Right lung (tissue), 10 donors: Measurements from ENCODE around the gene ZNF628. TPM values are rescaled to one million over a fixed set of nuclear protein-coding genes. Genes with fewer than 3 reads are reported as not detected.

Source experiments
- DNase-seq, 2 donors: peaks; one replicate each; pipeline ENCODE4 v3.0.0-alpha.2; 2013
- long read RNA-seq, 8 donors: transcript quantifications; one replicate each; lab custom pipeline, GENCODE V29; 2026
- polyA plus RNA-seq, 5 donors: library from polyadenylated mRNA; unstranded; fragments of 120-200 nt; gene quantifications; one replicate each; pipeline versions ENCODE4 v1.2.1 to v1.2.3, GENCODE V29; 2013; ENCODE audit warnings: inconsistent platforms in 1 of 5, low replicate concordance in 1 of 5; ENCODE audit not compliant: insufficient read length in 5 of 5, insufficient read depth in 1 of 5

The ZNF628 gene
- polyA plus RNA-seq, result 1 to 10 TPM; 2.0 to 7.0 (median 2.2) TPM
- long read RNA-seq, donor 1, transcript ZNF628-201 (1 exons, 3,177 nt), result major isoform, 15 of 17 reads
- long read RNA-seq, donor 1, partial matches to known transcripts, result 0 of 17 reads
- long read RNA-seq, donor 1, other reads (novel, unspliced or antisense), result 0 of 17 reads
- long read RNA-seq, donor 2, partial matches to known transcripts, result 0 of 4 reads
- long read RNA-seq, donor 2, other reads (novel, unspliced or antisense), result 0 of 4 reads
- long read RNA-seq, donor 3, transcript ZNF628-201 (1 exons, 3,177 nt), result major isoform, 7 of 10 reads
- long read RNA-seq, donor 3, partial matches to known transcripts, result 0 of 10 reads
- long read RNA-seq, donor 3, other reads (novel, unspliced or antisense), result 0 of 10 reads
- long read RNA-seq, donor 4, transcript ZNF628-201 (1 exons, 3,177 nt), result major isoform, 5 of 9 reads
- long read RNA-seq, donor 4, partial matches to known transcripts, result 0 of 9 reads
- long read RNA-seq, donor 4, other reads (novel, unspliced or antisense), result 0 of 9 reads
- long read RNA-seq, donor 5, transcript ZNF628-201 (1 exons, 3,177 nt), result major isoform, 8 of 11 reads
- long read RNA-seq, donor 5, partial matches to known transcripts, result 0 of 11 reads
- long read RNA-seq, donor 5, other reads (novel, unspliced or antisense), result 0 of 11 reads
- long read RNA-seq, donor 6, transcript ZNF628-201 (1 exons, 3,177 nt), result major isoform, 5 of 6 reads
- long read RNA-seq, donor 6, partial matches to known transcripts, result 0 of 6 reads
- long read RNA-seq, donor 6, other reads (novel, unspliced or antisense), result 0 of 6 reads
- long read RNA-seq, donor 7, transcript ZNF628-201 (1 exons, 3,177 nt), result major isoform, 11 of 14 reads
- long read RNA-seq, donor 7, partial matches to known transcripts, result 0 of 14 reads
- long read RNA-seq, donor 7, other reads (novel, unspliced or antisense), result 0 of 14 reads
- long read RNA-seq, donor 8, partial matches to known transcripts, result 0 of 5 reads
- long read RNA-seq, donor 8, other reads (novel, unspliced or antisense), result 0 of 5 reads

DNA sequence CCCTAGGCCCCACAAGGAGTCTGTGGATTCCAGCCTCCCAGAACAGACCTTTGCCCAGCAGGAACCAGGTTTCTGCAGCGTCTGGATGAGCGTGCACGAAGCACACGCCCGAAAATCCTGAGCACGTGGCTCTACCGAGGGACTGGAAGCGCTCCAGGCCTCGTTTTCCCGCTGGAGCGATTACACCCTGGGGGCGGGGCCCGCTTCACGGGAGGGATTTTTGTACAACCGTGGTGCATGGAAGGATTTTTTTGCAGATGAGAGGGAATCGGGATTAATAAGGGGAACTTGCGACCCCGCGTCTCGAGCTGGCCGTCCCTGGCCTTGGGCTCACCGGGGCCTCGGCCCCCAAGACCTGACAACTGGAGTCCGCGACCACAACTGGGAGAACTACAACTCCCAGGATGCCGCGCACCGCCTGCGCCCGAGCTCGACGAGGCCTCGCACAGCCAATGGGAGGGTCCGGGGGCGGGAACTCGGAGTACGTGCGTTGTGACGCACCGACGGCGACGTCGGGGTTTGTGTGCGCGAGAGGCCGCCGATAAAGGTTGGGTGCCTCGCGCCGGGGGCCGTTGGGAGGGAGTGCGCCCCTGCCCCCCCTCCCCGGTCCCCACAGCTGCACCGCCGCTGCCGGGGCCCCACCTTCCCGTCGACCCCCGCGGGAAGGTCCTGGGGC lies at the start of gene ZNF628:
ZNF628 (plus strand) TSS at position 518 of the 676 bp plus-strand sequence. CDS start 3,294 bp downstream, outside the sequence.
- DNase-seq, result peak; percentile 97 to 99

DNA sequence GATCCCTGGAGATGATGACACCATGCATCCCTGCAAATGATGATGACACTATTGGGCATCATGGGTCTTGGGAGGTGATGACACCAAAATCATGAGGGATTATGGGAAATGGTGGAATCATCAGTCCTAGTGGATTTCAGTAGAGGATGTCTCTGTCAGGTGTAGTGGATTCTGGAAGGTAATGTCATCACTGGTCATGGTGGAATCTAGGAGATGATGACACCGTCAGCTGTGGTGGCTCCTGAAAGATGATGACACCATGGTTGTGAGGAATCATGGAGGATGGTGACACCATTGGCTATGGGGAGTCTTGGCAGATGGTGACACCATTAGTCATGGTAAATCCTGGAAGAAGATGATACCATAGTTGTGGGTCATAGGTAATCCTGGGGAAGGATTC lies 45.2 kb upstream of the ZNF628 start:
- no peak for DNase-seq

DNA sequence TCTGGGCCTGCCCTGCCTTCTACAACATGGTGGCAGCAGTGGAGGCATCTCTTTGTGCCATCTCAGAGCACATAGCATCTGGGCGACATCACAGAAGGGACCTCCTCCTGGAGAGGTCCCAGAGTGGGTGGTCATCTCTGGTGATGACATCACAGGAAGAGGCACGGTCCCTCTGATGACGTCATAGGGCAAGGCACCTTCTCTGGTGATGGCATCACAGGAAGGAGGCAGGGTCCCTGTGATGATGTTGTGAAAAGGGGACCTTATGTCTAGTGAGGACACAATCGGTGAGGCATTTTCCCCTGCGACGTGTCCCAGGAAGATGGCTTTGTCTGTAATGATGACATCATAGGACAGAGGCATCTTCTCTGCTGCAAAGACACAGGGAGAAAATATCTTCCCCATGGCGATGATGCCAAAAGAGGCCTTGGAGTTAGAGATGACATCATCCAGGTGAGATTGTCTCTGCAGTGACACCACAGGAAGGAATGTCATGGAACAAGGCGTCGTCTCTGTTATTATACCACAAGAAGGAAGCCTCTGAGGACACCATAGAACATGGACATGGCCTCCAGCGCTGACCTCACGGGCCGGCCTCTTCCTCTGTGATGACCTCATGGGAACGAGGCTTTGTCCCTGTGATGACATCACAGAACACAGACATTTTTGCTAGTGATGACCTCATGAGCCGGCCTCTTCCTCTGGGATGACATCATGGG lies 44.0 kb upstream of the ZNF628 start:
- DNase-seq, result no peak

DNA sequence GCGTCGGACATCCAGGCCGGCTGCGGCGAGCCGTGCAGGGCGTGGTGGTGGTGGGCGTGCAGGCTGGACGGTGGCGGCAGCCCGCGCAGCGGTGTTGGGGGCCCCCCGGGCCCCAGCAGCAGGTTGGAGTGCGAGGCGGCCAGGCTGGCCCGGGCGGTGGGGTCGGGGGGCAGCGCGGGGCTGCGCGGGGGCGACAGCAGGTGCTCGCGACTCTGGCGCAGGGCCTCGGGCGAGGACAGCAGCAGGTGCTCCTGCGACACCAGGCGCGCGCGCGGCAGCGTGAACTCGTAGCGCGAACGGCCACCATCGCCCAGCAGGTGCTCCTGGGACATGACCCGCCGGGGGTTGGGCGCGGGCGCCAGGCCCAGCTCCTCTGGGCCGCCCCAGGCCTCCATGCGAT lies 43.1 kb upstream of the ZNF628 start:
- no peak for DNase-seq

DNA sequence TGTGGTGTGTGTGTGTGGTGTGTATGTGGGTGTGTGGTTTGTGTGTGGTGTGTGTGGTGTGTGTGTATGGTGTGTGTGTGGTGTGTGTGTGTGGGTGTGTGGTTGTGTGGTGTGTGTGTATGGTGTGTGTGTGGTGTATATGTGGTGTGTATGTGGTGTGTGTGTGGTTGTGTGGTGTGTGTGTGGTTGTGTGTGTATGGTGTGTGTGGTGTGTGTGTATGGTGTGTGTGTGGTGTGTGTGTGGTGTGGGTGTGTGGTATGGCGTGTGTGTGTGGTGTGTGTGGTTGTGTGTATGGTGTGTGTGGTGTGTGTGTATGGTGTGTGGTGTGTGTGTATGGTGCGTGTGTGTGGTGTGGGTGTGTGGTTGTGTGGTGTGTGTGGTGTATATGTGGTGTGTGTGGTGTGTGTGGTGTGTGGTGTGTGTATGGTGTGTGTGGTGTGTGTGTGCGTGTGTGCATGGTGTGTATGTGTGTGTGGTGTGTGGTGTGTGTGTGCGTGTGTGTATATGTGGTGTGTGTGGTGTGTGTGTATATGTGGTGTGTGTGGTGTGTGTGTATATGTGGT lies 42.0 kb upstream of the ZNF628 start:
- DNase-seq, result no peak

DNA sequence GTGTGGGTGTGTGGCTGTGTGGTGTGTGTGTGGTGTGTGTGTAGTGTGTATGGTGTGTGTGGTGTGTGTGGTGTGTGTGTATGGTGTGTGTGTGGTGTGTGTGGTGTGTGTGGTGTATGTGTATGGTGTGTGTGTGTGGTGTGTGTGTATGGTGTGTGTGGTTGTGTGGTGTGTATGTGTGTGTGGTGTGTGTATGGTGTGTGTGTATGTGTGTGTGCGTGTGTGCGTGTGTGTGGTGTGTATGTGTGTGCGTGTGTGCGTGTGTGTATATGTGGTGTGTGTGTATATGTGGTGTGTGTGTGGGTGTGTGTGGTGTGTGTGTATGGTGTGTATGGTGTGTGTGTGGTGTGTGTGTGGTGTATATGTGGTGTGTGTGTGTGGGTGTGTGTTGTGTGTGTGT lies 41.4 kb upstream of the ZNF628 start:
- DNase-seq, result no peak

DNA sequence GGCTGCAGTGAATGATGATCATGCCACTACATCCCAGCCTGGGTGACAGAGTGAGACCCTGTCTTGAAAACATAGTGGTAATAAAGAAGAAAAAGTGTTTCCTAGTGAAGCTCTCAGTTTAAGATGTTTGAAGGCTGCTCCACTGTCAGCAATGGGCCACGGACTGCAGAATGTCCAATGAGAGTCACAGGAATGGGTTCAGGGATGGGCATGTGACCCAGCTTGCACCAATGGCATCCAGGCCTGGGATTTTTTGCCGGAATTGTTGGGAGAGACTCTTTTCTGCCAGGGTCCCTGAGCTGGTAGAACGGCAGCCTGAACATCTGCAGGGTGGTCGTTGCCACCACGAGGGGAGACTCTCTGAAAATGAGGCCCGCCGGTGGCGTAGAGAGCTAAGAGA lies 39.6 kb upstream of the ZNF628 start:
- no peak for DNase-seq

DNA sequence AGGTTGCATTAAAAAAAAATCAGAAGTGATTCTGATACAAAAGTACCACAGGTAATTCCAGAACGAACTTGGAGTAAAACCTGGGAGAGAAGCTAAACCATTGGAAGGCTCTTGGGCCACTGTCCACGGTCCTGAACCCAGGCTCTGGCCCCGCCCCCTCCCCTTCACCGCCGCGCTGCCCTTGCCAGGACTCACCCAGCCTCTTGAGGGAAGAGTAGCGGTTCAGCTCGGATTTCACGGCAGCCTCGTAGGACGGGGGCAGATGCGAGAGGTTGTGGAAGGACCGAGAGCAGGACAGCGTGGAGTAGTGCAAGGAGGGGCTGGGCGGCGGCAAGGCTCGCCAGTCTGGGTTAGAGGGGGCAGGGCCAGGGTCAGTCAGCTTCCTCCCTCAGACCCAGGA lies 39.0 kb upstream of the ZNF628 start:
- peak; percentile 51 to 63 for DNase-seq

DNA sequence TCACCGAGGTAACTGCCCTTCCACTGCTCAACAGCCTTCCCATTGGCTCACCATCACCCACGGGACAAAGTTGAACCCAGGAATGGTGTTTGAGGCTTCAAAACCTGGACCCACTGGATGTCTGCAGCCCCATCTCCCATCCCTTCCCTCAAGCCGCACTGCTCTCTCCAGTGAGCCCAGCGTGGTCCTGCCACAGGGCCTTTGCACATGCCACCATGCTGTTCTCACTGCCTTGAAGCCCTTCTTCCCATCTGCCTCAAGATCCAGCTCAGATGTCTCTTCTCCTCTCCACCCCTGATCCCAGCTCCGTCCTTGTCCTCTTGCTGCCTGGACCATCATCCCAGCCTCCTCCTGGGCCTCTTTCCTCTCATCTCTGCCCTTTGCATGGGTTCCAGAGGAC lies 37.4 kb upstream of the ZNF628 start:
- DNase-seq, result no peak

DNA sequence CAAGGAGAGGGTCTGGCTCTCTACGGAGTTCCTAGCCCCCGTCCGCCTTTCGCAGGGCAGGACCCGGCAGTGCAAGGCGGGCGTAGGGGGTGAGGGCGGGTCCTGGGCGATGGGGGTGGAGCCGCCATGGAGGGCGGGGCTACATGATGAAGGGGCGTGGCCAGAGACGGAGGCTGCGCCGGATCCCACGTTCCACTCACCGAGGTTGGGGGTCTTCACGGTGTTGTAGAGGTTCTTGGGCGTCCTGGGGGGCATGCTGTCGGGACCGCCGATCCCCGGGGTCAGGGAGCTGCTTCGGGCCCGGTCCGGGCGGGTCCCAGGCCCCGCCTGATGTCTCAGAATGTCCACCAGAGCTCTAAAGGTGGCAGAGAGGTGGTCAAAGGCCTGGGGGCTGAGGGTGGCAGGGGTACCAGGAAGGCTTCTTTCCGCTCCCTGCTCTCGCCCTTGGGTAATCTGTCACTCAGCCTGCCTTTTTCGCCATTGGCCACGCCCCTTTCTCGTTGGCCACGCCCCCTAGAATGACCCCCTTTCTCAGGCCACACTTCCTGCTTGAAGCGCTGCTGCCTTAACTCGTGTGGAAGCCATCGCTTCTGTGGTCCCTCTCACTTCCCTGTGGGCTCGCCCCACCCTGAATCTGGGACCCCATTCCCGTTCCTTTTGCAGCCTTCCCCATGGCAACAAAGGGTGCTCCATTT lies 35.9 kb upstream of the ZNF628 start:
- DNase-seq, result no peak

DNA sequence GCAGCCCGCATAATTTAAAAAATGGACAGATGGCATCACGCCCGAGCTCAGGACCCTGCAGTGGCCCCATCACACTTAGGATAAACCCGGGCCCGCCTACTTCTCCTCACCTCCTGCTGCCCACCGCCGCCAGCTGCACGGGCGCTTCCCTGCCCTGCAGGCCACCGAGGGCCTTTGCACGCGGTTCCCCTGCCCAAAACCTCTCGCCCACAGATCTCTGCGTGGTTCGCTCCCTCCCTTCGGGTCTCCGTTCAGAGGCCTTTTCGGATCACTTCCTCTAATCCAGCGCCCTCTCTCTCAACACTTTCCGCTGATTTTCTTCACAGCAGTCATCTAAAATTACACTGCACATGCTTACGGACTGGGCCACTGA lies 35.1 kb upstream of the ZNF628 start:
- no peak for DNase-seq

DNA sequence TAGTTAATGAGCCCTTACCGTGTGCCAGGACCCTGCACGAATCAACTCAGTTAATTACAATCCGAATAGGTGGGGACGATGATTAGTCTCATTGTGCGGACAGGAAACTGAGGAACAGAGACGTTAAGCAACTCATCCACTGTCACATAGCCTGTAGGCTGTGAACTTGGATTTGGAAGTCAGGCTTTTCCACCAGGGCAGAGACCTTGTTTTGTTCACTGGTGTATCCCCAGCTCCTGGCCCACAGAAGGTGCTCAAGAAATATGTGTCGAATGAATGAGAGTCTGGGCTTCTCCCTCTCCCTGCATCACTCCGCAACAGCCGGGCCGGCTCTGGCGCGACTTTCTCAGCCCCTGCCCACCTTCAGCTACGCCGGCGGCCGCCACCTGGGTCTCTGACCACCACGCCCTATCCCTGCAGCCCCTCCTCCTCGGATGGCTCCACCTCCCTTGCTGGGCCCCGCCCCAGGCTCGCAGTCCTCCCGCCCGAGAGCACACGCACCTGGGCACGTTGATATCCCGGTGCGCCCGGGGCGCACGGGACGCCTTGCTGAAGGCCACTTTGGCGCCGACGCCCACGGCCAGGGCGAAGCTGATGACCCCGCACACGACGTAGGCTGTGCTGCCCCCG lies 34.6 kb upstream of the ZNF628 start:
- DNase-seq, result no peak

DNA sequence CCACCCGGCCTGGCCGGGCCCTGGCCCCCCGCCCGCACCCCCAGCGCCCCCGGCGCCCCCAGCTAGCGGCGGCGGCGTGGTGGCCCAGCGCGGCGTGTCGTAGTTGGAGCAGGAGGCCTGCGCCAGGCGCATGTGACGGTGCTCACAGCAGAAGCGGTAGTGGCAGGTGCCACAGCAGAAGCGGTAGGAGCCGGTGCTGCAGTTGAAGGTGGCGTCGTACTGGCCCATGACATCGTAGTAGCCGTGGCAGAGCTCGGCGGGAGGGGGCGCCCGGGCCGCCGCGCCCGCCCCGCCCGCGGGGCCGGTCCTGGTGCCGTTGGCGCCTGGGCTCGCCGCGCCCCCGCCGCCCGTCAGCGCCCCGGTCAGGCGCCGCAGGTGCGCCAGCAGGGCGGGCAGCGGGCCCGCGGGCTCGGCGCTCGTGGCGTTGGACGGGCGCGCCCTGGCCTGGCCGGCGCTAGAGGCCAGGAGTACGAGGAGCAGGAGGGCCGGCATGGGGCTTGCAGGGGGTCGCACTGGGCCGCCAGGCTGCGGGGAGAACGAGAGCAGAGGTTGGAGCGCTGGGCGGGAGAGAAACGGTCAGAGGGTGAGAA lies 34.0 kb upstream of the ZNF628 start:
- no peak for DNase-seq

DNA sequence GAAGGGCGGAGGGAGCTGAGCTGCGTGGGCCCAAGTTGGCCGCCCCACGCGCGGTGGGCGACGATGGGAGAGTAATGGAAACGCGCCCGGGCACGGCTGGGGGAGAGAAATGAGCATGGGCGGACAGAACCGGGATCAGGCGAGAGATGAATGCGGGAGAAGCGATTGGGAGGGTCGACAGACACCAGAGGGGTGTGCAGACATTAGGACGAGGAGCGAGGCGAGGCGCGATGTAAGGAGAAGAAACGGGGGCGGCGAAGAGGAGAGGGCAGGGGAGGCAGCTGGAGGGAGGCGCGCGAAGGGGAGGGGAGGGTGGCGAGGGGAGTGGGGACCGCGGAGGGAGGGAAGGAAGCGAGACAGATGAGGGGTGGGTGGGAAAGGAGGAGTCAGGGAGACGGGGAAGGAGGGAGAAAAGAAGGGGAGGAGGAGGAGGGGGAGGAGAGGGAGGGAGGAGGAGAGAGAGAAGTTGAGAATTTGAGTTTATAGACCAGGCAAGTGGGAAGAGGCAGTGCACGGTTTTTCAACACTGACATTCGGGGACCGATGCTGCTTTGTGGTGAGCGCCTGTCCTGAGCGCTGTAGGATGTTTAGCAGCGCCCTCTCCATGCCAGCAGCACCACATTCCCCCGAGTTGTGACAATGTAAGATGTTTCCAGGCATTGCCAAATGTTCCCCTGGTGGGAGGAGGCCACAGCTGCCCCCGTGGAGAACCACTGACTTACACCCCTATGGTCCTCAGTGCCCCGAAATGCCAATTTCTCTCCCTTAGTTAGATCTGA lies 33.2 kb upstream of the ZNF628 start, which contains the start of gene SHISA7:
SHISA7 (minus strand) TSS at position 256 of the 779 bp plus-strand sequence. CDS start 437 bp downstream, outside the sequence.
- DNase-seq, result no peak

DNA sequence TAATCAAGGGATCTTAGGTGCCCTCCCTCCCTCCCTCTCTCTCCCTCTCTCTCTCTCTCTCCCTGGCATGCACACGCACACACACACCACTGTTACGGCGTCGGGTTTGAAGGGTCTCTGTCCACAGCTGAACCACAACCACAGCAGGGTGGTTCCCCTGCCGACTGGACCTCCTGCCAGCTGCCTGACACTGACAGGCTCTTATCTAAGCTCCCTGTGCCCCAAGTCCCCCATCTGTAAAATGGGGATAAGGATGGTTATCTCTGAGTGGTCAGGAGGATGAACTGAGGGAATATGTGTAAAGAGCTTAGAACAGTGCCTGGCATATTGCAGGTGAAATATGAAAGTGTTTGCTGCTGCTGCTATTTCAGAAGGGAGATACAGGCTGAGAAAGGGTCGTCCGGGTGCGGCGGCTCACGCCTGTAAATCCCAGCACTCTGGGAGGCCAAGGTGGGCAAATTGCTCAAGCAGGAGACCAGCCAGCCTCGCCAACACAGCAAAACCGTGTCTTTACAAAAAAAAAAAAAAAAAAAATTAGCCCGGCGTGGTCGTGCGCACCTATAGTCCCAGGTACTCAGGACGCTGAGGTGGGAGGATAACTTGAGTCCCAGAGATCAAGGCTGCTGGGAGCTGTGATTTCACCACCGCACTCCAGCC lies 32.5 kb upstream of the ZNF628 start:
- DNase-seq, result no peak

DNA sequence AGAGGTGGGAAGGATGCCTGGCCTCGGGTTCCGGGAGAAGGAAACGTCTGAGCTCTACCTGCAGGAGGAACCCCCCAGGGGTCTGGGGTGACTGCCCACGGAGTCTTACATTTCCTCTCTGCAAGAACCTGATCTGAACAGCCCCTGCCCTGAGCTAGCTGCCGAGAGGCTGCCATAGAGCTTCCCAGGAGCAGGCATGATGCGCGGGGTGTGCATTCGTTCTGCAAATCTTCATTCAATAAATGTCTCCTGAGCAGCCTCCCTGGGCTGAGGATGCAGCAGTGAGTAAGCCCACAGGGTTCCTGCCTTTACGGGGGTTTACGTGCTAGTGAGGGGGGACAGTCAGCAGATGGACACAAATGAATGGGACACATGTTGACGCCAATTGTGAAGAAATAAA lies 31.8 kb upstream of the ZNF628 start:
- no peak for DNase-seq

DNA sequence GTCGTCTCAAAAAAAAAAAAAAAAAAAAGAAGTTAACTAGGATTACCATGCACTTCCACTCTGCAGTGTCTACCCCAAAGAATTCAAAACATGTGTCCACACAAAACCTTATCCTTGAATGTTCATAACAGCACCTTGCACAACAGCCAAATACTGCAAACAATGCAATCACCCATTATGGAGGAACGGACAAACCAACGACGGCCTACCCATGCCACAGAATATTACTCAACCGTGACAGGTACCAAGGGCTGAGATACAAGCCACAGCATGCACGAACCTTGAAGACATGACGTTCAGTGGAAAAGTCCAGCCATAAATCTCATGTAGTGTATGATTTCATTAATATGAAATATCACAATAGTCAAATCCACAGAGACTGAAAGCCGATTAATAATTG lies 30.4 kb upstream of the ZNF628 start:
- no peak for DNase-seq
